Articular chondrocyte of knee joint (primary cell): ENCODE data around the gene OR8G1. TPM values are rescaled to one million over a fixed set of nuclear protein-coding genes. Genes with fewer than 3 reads are reported as not detected.

Experiments used
- total RNA-seq: library from RNA; depleted of rRNA; stranded (reverse); fragments of >200 nt; gene quantifications from 2 replicates; pipeline ENCODE4 v1.2.3, GENCODE V29; 2012

The OR8G1 gene
- 0.43 TPM in 1 of 2 replicates, not detected in the other for total RNA-seq

DNA sequence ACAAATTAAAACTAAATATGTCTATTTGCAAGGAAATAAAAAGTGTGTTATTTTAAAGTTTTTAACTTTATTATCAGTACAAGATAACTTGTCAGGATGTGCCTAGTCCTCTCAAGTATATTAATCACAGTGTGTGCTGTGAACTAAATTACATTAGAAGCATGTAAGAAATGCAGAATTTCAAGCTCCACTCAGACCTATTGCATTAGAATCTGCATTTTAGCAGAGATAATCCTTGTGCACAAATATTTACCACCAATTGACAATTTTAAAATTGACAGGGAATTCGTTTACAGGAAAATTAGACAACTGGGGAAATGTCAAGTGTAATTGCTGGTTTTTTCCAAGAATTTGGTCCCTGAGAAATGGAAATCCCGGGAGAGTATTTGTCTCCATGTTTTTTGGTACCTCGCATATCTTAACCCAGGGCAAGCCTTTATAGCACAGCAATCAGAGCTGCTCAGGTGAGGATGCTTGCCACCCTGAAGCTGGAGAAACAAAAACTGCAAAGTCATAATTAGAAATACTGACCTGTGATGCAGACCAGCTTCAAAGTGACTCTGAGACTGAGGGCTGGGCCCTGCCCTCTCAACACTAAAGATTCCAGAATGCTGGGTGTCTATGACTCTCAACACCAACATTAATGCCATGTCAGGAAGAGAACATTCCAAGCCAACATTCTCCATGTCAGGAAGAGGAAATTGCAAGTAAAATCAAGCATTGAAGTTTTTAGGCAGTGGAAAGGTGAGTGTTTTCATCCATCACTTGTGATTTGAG is at the start of gene OR8G1:
TSS of gene OR8G1 (plus strand) at position 475 of the 777 bp plus-strand sequence. CDS start 8,581 bp downstream, outside the sequence.

DNA sequence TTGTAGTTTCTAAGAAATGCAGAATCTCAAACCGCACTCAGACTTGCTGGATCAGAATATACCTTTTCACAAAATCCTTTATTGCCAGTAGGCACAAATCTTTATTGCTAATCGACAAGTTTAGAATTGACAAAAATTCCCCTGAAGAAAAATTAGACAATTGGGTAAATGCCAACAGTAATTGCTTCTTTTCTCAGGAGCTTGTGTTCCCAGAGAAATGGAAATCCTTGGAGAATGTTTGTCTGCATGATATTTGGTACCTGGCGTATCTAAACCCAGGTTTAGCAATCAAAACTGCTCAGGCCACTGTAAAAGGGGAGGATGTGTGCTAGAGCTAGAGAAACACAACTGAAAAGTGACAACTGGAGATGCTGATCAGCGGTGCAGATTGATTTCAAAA is 15.2 kb downstream of the OR8G1 start, which contains the start of gene OR8G5:
TSS of gene OR8G5 (plus strand) at position 301 of the 400 bp plus-strand sequence. CDS start 8,556 bp downstream, outside the sequence.

Other genes starting within 250 kb of the OR8G1 start
- gene OR10G6, start 245.9 kb upstream of the OR8G1 start, total RNA-seq, result not detected in 2 replicates
- gene OR10G4, start 228.1 kb upstream of the OR8G1 start, total RNA-seq, result not detected in 2 replicates
- not detected in 2 replicates for gene OR10G9, start 218.1 kb upstream of the OR8G1 start, total RNA-seq
- gene OR10G8, start 214.3 kb upstream of the OR8G1 start, total RNA-seq, result not detected in 2 replicates
- gene OR10G7, start 199.8 kb upstream of the OR8G1 start, total RNA-seq, result not detected in 2 replicates
- gene VWA5A, start 125.6 kb upstream of the OR8G1 start, total RNA-seq, result 64.4 and 108 TPM in 2 replicates
- gene OR10D3, start 57.8 kb upstream of the OR8G1 start, total RNA-seq, result under 0.01 TPM in 1 of 2 replicates, not detected in the other
- not detected in 2 replicates for gene OR8G5, start 15.3 kb downstream of the OR8G1 start, total RNA-seq
- not detected in 2 replicates for gene OR8D1, start 72.9 kb downstream of the OR8G1 start, total RNA-seq
- not detected in 2 replicates for gene OR8D2, start 79.1 kb downstream of the OR8G1 start, total RNA-seq
- gene OR8B2, start 143.4 kb downstream of the OR8G1 start, total RNA-seq, result not detected in 2 replicates
- gene OR8B3, start 157.9 kb downstream of the OR8G1 start, total RNA-seq, result not detected in 2 replicates
- not detected in 2 replicates for gene OR8B4, start 183.8 kb downstream of the OR8G1 start, total RNA-seq
- not detected in 2 replicates for gene OR8B8, start 204.6 kb downstream of the OR8G1 start, total RNA-seq